Neural cell (in vitro differentiated cells): ENCODE measurements around the gene RHOH.

ENCODE experiments used
- EZH2 ChIP-seq: fragments of 200-600, 300-800 bp; shearing (Covaris generic), sonication (generic); IDR thresholded peaks from 2 replicates; pipeline ENCODE4 v1.6.1; 2014; ENCODE audit warnings: antibody characterized with exemption, low read length, borderline replicate concordance, mild to moderate bottlenecking; ENCODE audit not compliant: insufficient read depth, poor library complexity, severe bottlenecking
- POLR2AphosphoS5 ChIP-seq: IDR thresholded peaks from 2 replicates; pipeline ENCODE4 v1.6.1; 2012
- SMC3 ChIP-seq: fragments of 450-650 bp; conservative IDR thresholded peaks from 2 replicates; pipeline ENCODE4 v1.6.1; 2014; ENCODE audit warnings: antibody characterized with exemption, mild to moderate bottlenecking, moderate library complexity; ENCODE audit not compliant: poor library complexity
- TAF1 ChIP-seq: IDR thresholded peaks from 2 replicates; pipeline ENCODE4 v1.6.1; 2012; ENCODE audit warnings: low read depth
- TF ChIP-seq, protein P1 (sequence below): fragments of 450-650 bp; IDR thresholded peaks from 2 replicates; pipeline ENCODE4 v1.5.1; 2014; ENCODE audit warnings: antibody characterized with exemption, mild to moderate bottlenecking, moderate library complexity; ENCODE audit not compliant: poor library complexity, severe bottlenecking
- TF ChIP-seq, protein P2 (sequence below): IDR thresholded peaks from 2 replicates; pipeline ENCODE4 v1.6.1; 2012; ENCODE audit warnings: borderline replicate concordance

DNA sequence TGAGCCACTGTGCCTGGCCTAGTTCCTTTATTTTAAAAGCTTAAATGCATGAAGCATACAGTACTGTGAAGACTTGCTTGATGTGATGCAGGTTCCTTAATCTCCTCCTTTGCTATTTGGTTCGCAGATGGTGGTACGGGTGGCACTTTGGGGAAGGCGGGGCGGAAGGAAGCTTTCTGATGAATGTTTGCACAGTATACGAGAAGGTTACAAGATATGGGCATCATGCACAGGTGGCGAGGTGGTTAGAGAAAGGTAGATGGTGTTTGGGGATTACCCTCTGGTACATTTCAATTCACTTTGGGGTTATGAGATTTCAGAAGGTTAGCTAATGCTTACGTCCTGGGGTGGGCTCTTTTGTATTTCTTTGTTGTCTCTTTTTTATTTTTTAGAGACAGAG is 17.2 kb downstream of the RHOH start:
- TF ChIP-seq, protein P1, sequence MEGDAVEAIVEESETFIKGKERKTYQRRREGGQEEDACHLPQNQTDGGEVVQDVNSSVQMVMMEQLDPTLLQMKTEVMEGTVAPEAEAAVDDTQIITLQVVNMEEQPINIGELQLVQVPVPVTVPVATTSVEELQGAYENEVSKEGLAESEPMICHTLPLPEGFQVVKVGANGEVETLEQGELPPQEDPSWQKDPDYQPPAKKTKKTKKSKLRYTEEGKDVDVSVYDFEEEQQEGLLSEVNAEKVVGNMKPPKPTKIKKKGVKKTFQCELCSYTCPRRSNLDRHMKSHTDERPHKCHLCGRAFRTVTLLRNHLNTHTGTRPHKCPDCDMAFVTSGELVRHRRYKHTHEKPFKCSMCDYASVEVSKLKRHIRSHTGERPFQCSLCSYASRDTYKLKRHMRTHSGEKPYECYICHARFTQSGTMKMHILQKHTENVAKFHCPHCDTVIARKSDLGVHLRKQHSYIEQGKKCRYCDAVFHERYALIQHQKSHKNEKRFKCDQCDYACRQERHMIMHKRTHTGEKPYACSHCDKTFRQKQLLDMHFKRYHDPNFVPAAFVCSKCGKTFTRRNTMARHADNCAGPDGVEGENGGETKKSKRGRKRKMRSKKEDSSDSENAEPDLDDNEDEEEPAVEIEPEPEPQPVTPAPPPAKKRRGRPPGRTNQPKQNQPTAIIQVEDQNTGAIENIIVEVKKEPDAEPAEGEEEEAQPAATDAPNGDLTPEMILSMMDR: no peak
- TF ChIP-seq, protein P2, sequence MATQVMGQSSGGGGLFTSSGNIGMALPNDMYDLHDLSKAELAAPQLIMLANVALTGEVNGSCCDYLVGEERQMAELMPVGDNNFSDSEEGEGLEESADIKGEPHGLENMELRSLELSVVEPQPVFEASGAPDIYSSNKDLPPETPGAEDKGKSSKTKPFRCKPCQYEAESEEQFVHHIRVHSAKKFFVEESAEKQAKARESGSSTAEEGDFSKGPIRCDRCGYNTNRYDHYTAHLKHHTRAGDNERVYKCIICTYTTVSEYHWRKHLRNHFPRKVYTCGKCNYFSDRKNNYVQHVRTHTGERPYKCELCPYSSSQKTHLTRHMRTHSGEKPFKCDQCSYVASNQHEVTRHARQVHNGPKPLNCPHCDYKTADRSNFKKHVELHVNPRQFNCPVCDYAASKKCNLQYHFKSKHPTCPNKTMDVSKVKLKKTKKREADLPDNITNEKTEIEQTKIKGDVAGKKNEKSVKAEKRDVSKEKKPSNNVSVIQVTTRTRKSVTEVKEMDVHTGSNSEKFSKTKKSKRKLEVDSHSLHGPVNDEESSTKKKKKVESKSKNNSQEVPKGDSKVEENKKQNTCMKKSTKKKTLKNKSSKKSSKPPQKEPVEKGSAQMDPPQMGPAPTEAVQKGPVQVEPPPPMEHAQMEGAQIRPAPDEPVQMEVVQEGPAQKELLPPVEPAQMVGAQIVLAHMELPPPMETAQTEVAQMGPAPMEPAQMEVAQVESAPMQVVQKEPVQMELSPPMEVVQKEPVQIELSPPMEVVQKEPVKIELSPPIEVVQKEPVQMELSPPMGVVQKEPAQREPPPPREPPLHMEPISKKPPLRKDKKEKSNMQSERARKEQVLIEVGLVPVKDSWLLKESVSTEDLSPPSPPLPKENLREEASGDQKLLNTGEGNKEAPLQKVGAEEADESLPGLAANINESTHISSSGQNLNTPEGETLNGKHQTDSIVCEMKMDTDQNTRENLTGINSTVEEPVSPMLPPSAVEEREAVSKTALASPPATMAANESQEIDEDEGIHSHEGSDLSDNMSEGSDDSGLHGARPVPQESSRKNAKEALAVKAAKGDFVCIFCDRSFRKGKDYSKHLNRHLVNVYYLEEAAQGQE: no peak
- no peak for TF ChIP-seq SMC3
- no peak for TF ChIP-seq TAF1
- TF ChIP-seq POLR2AphosphoS5: no peak
- no peak for TF ChIP-seq EZH2
